GM12891 (cell line): ENCODE data around the gene PDLIM4.

Experiments used
- POLR2A ChIP-seq: IDR thresholded peaks from 2 replicates; pipeline ENCODE4 v1.6.1; 2011; ENCODE audit warnings: low read depth, low read length, control low read depth
- POLR2AphosphoS5 ChIP-seq: IDR thresholded peaks from 2 replicates; pipeline ENCODE4 v1.6.1; 2011; ENCODE audit warnings: low read depth, low read length, control low read depth
- POU2F2 ChIP-seq: IDR thresholded peaks from 2 replicates; pipeline ENCODE4 v1.6.1; 2011; ENCODE audit warnings: low read depth, mild to moderate bottlenecking, control low read depth, low read length, moderate library complexity
- SPI1 ChIP-seq: IDR thresholded peaks from 2 replicates; pipeline ENCODE4 v1.6.1; 2011; ENCODE audit warnings: low read depth, low read length, control low read depth
- TAF1 ChIP-seq: IDR thresholded peaks from 2 replicates; pipeline ENCODE4 v1.6.1; 2011; ENCODE audit warnings: low read depth, low read length, control low read depth

GRCh38 chr5:132261881-132262845 is 4.7 kb downstream of the PDLIM4 start:
- TF ChIP-seq POLR2A (no peak), POLR2AphosphoS5 (no peak), TAF1 (no peak), SPI1 (no peak), POU2F2 (no peak)
